ENCODE results near the gene SCRN3.
"Not testable (repeated sequence)": the region's sequence is repeated elsewhere in the genome, so short reads cannot be mapped to it uniquely, and the experiment has no call there.

Gene SCRN3

DNA sequence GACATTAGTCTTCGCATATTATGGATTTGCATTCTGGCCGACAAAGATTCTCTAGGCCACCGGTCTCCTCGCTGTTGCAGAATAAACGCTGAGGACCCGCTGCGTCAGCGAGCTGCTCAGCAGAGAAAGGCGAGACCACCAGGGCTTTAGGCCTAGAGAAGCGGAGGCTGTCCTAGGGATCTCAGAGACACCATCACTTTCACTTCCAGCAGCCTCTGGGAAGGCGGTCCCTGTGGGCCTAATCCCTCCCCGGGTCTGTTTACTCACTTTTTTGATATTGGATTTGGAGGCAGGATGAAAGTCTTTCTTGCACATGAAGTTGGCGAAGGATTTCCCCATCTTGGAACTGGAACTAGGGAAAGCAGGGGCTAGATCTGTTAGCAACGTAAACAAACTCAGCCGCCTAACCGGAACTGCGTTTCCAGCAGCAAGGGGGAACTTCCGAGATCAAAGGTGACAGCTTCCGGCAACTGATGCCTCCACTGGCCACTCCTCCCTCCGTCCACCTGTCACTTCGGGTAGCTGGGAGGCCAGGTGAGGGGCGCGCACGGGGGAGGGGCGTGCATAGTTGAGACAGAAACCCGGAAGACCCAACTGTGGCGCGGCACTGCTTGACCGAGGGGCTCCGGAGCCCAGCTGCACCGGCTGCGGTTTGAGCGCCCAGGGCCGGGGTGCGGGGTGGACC is at the start of gene SCRN3:
Gene SCRN3, plus strand, starts transcription at position 447 of the 685 bp plus-strand sequence. CDS start 2,554 bp downstream, outside the sequence.
- peak; percentile 94 for DNase-seq

GRCh38 chr2:174350018-174350417 is 45.5 kb upstream of the SCRN3 start:
- no peak for DNase-seq

GRCh38 chr2:174350593-174351181 is 44.8 kb upstream of the SCRN3 start:
- no peak for DNase-seq

DNA sequence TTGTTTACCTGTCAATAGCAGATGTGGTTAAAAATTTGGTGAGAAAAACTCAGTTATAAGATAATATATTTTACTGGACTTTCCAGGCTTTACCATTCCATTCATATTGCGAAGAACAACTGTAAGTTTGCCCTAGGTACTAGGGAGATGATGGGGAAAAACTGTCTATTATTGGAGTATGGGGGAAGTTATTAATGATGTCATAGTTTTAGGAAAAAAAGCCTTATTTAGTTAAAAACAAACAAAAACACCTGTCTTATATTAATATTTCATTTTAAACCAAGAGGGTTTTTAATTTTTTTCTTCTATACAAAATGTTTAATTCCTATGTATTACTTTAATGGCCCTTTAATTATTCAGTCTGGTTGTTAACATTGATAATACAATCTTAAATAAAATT is 42.5 kb upstream of the SCRN3 start:
- DNase-seq, result no peak

- no peak for DNase-seq
Measured at GRCh38 chr2:174356347-174356746, 39.2 kb upstream of the SCRN3 start.

GRCh38 chr2:174359663-174360062 is 35.9 kb upstream of the SCRN3 start:
- not testable (repeated sequence) for DNase-seq

GRCh38 chr2:174362949-174363348 is 32.6 kb upstream of the SCRN3 start:
- no peak for DNase-seq

DNA sequence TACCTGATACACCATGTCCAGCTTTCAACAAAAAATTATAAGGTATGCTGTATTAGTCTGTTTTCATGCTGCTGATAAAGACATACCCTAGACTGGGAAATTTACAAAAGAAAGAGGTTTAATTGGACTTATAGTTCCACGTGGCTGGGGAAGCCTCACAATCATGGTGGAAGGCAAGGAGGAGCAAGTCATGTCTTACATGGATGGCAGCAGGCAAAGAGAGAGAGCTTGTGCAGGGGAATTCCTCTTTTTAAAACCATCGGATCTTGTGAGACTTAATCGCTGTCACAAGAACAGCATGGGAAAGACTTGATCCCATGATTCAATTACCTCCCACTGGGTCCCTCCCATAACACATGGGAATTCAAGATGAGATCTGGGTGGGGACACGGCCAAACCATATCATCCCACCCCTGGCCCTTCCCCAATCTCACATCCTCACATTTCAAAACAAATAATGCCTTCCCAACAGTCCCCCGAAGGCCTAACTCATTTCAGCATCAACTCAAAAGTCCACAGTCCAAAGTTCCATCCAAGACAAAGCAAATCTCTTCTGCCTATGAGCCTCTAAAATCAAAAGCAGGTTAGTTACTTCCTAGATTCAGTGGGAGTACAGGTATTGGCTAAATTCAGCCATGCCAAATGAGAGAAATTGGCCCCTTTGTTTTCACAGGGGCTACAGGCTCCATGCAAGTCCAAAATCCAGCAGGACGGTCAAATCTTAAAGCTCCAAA is 31.9 kb upstream of the SCRN3 start:
- DNase-seq, result not testable (repeated sequence)

GRCh38 chr2:174364628-174365027 is 30.9 kb upstream of the SCRN3 start:
- DNase-seq, result no peak

DNA sequence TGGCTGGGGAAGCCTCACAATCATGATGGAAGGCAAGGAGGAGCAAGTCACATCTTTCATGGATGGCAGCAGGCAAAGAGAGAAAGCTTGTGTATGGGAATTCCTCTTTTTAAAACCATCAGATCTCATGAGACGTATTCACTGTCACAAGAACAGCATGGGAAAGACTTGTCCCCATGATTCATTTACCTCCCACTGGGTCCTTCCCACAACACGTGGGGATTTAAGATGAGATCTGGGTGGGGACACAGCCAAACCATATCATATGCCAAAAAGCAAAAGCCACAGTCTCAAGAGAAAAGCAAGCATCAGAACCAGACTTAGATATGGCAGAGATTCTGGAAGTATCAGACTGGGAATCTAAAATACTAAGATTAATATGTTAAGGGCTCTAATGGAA is 30.0 kb upstream of the SCRN3 start:
- no peak for DNase-seq

GRCh38 chr2:174368691-174369090 is 26.8 kb upstream of the SCRN3 start:
- no peak for DNase-seq

DNA sequence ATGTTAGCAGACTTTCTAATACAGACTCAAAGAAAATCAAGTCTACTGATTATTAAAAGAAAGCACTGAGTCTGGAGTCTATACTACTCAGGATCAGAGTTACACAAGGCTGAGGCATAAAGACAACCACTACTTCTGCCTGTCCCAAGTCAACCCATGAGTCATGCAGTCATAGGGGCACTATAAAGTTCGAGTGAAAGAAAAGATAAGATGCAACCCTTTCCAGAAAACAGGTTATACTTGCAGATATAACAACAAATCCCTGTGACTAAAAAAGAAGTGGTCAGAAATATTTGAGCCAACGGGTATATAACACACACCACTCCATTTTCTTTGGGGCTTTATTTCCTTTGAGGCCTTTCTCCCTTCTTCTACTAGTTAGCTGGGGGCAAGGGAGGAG is 18.6 kb upstream of the SCRN3 start:
- no peak for DNase-seq

DNA sequence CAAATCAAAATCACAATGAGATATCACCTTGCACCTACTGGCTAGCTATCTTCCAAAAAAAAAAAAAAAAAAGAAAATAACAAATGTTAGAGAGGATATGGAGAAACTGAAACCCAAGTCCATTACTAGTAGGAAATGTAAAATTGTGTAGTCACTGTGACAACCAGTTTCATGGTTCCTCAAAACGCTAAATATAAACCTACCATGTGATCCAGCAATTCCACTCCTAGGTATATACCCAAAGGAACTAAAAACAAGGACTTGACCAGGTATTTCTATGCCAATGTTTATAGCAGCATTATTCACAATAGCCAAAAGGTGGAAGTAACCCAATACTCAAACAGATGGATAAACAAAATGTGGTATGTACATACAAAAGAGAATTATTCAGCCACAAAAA is 11.7 kb upstream of the SCRN3 start:
- DNase-seq, result no peak

DNA sequence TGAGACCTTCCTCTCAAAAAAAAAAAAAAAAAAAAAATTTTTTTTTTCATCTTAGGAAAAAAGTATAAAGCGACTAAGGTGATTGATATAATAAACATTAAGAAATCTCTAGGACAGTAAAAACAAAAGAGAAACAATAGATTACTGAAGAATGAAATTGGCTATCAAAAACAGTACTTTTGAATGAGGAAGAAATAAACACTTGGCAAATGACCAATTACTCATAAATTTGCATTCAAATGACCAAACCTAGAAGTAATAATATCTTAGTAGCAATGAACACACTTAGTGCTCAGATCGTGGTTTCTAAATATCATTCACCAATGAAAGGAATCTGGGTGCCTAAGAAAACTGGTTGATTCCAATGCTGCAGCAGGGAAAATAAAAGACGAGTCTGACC is 10.3 kb upstream of the SCRN3 start:
- no peak for DNase-seq

DNA sequence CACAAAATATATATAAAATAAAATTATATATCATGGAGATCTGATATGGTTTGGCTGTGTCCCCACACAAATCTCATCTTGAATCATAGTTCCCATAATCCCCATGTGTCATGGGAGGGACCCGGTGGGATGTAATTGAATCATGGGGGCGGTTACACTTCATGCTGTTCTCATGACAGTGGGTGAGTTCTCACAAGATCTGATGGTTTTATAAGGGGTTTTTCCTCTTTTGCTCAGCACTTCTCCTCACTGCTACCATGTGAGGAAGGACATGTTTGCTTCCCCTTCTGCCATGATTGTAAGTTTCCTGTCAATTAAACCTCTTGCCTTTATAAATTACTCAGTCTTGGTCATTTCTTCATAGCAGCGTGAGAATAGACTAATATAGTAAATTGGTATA is 6.8 kb upstream of the SCRN3 start:
- DNase-seq, result not testable (repeated sequence)

DNA sequence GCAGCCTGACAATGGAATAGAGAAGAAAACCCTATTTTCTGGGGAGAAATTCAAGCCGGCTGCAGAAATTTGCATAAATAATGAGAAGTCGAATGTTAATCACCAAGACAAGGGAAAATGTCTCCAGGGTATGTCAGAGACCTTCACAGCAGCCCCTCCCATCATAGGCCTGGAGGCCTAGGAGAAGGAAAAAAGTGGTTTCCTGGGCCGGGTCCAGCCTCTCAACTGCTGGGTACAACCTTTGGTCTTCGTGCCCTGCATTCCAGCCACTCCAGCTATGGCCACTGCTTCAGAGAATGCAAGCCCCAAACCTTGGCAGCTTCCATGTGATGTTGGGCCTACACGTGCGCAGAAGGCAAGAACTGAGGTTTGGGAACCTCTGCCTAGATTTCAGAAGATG is 6.0 kb upstream of the SCRN3 start:
- no peak for DNase-seq

DNA sequence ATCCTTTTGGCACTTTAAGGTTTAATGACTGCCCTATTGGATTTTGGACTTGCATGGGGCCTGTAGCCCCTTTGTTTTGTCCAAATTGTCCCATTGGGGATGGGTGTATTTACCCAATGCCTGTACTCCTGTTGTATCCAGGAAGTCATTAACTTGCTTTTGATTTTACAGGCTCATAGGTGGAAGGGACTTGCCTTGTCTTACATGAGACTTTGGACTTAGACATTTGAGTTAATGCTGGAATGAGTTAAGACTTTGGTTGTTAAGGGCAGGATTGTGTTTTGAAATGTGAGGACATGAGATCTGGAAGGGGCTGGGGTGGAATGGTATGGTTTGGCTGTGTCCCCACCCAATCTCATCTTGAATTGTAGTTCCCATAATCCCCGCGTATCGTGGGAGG is 5.2 kb upstream of the SCRN3 start:
- DNase-seq, result not testable (repeated sequence)

- DNase-seq, result no peak
Measured at GRCh38 chr2:174392706-174393105, 2.8 kb upstream of the SCRN3 start.

GRCh38 chr2:174395969-174396630 is 570 bp downstream of the SCRN3 start:
- no peak for DNase-seq

DNA sequence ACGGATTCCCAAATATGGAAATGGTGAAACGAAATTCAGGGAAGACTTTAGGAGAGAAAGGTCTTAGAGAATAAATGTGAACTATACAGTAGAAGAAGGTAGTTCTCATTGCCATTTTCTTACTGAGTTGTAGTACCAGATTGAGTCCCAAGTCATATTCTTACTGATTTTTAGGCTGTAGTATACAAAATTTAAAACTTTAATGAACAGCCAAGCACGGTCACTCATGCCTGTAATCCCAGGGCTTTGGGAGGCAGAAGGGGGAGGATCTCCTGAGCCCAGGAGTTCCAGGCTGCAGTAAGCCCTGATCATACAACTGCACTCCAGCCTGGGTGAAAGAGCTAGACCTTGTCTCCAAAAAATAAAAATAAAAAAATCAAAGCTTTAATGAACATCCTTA is 2.2 kb downstream of the SCRN3 start:
- no peak for DNase-seq

- no peak for DNase-seq
Measured at GRCh38 chr2:174399171-174399570, 3.6 kb downstream of the SCRN3 start.

DNA sequence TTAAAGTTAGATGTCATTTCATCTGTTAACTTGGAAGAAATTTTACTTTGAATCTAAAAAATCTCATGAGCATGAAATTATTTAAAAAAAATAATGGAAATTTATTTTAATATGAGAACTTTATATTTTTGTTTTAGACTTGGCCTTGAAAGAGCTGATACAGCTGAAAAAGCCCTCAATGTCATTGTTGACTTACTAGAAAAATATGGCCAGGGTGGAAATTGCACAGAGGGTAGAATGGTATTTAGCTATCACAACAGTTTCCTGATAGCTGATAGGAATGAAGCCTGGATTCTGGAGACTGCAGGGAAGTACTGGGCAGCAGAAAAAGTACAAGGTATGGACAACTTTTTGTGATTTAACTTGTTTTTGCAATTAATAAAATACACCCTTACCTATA is 5.3 kb downstream of the SCRN3 start:
- no peak for DNase-seq

DNA sequence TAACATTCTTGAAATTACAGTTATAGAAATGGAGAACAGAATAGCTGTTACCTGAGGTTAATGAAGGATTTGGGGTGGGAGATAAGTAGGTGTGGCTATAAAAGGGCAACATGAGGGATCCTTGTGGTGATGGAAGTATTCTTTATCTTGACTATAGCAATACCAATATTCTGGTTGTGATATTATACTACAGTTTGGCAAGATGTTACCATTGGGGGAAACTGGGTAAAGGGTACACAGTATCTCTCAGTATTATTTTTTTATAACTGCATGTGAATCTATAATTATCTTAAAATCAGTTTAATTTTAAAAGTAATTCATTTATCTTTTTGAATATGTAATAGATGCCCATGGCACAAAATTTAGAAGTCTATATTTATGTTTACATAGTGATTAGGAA is 8.1 kb downstream of the SCRN3 start:
- no peak for DNase-seq

DNA sequence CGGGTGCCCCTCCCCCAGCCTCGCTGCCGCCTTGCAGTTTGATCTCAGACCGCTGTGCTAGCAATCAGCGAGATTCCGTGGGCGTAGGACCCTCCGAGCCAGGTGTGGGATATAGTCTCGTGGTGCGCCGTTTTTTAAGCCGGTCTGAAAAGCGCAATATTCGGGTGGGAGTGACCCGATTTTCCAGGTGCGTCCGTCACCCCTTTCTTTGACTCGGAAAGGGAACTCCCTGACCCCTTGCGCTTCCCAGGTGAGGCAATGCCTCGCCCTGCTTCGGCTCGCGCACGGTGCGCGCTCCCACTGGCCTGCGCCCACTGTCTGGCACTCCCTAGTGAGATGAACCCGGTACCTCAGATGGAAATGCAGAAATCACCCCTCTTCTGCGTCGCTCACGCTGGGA is 14.5 kb downstream of the SCRN3 start:
- not testable (repeated sequence) for DNase-seq

Measured in retina (tissue), 1 donor.